GM06990 (cell line): ENCODE results near the gene CHADL.

Source experiments
- DNase-seq: peaks from one replicate; pipeline ENCODE4 v3.0.0-alpha.2; 2011; ENCODE audit not compliant: insufficient read length; ENCODE audit errors: extremely low read depth
- H3K27me3 ChIP-seq: replicated peaks from 2 replicates; pipeline ENCODE4 v1.6.0; 2011; ENCODE audit warnings: low read length; ENCODE audit not compliant: control insufficient read depth, insufficient read depth
- H3K36me3 ChIP-seq: 2 replicates; pipeline ENCODE4 v1.5.1; 2011; ENCODE audit warnings: low read length; ENCODE audit not compliant: control insufficient read depth, insufficient read depth
- H3K4me3 ChIP-seq: replicated peaks from 2 replicates; pipeline ENCODE4 v1.5.1; 2011; ENCODE audit warnings: low read depth, mild to moderate bottlenecking, control low read depth, low read length
- CTCF ChIP-seq: IDR thresholded peaks from 2 replicates; pipeline ENCODE4 v1.5.1; 2011; ENCODE audit warnings: low read length, control low read depth, mild to moderate bottlenecking, inconsistent platforms; ENCODE audit not compliant: insufficient read depth, poor library complexity, severe bottlenecking

The CHADL gene

GRCh38 chr22:41271787-41272186, 31.1 kb upstream of the CHADL start:
- TF ChIP-seq CTCF = no peak
- Histone ChIP-seq H3K36me3 (peaks cover 47% of the 10 kb centered on the region), H3K4me3 (no peak overlapping the region), H3K27me3 (no peaks in the 10 kb centered on the region)
- no peak for DNase-seq

GRCh38 chr22:41267958-41268357, 27.2 kb upstream of the CHADL start:
- Histone ChIP-seq H3K36me3 (peaks cover 51% of the 10 kb centered on the region), H3K27me3 (no peaks in the 10 kb centered on the region), H3K4me3 (no peak overlapping the region)
- no peak for DNase-seq
- no peak for TF ChIP-seq CTCF

- H3K36me3 ChIP-seq = peaks cover 50% of the 10 kb centered on the region
- H3K4me3 ChIP-seq = no peak overlapping the region
- TF ChIP-seq CTCF = no peak
- no peaks in the 10 kb centered on the region for H3K27me3 ChIP-seq
- no peak for DNase-seq
Observed at GRCh38 chr22:41264408-41264941, 23.7 kb upstream of the CHADL start.

- H3K27me3 ChIP-seq = no peaks in the 10 kb centered on the region
- H3K36me3 ChIP-seq = peaks cover 52% of the 10 kb centered on the region
- TF ChIP-seq CTCF = no peak
- no peak overlapping the region for H3K4me3 ChIP-seq
- DNase-seq = no peak
Observed at GRCh38 chr22:41263704-41264103, 23.0 kb upstream of the CHADL start.

GRCh38 chr22:41262250-41262765, 21.6 kb upstream of the CHADL start:
- DNase-seq = no peak
- no peak for TF ChIP-seq CTCF
- Histone ChIP-seq H3K4me3 (no peak overlapping the region), H3K36me3 (peaks cover 48% of the 10 kb centered on the region), H3K27me3 (no peaks in the 10 kb centered on the region)
